HEK293 (cell line): Measurements from ENCODE around the gene NFIX.

Experiments
- GLIS1 ChIP-seq: fragments of 450-650 bp; formaldehyde crosslinking; IDR thresholded peaks from 2 replicates; pipeline ENCODE4 v1.5.1; 2016; ENCODE audit warnings: missing biosample characterization, missing genetic modification characterization
- ZEB2 ChIP-seq: fragments of 450-650 bp; formaldehyde crosslinking; IDR thresholded peaks from 2 replicates; pipeline ENCODE4 v1.5.1; 2016; ENCODE audit warnings: missing biosample characterization, missing genetic modification characterization
- ZNF274 ChIP-seq, 2 experiments: fragments of 200-500 bp in 1 of 2; fragments of 450-650 bp in 1 of 2; sonication (Bioruptor generic) in 1 of 2; formaldehyde crosslinking in 1 of 2; IDR thresholded peaks; 2 replicates each; pipeline versions ENCODE4 v1.5.1 to v1.6.1; 2014 to 2016; ENCODE audit warnings: borderline replicate concordance in 1 of 2, inconsistent platforms in 1 of 2, low read length in 1 of 2, missing biosample characterization in 1 of 2, missing genetic modification characterization in 1 of 2
- TF ChIP-seq, protein P1 (sequence below): fragments of 450-650 bp; formaldehyde crosslinking; IDR thresholded peaks from 2 replicates; pipeline ENCODE4 v1.5.1; 2016; ENCODE audit warnings: missing biosample characterization, missing genetic modification characterization
- TF ChIP-seq, protein P2 (sequence below): fragments of 450-650 bp; formaldehyde crosslinking; IDR thresholded peaks from 2 replicates; pipeline ENCODE4 v1.5.1; 2016; ENCODE audit warnings: missing biosample characterization, missing genetic modification characterization

DNA sequence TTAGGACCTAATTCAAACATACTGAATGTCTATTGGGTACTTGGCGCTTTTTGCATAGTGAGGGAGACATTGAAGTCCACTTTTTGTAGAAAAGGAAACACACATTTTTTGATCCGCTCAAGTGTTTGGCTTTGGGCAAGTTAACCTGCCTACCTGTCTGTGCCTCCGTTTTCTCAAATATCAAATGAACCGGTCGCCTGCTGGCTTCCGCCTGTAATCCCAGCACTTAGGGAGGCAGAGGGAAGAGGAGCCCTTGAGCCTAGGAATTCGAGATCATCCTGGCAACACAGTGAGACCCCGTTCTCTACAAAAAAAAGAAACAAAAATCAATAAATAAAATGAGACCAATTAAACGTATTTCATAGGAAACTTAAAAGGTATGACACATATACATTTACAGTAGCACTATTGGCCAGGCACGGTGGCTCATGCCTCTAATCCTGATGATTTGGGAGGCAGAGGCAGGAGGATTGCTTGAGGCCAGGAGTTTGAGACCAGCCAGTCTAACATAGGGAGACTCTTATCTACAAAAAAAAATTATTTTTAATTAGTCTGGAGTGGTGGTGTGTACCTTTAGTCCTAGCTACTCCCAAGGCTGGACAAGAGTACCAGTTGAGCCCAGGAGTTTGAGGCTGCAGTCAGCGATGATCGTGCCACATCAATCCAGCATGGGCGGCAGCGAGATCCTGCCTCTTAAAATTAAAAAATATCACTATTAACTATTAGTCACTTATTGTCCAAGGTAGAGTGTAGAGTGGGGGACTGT lies 48.4 kb upstream of the NFIX start:
- TF ChIP-seq ZEB2, result no peak
- TF ChIP-seq, protein P1, sequence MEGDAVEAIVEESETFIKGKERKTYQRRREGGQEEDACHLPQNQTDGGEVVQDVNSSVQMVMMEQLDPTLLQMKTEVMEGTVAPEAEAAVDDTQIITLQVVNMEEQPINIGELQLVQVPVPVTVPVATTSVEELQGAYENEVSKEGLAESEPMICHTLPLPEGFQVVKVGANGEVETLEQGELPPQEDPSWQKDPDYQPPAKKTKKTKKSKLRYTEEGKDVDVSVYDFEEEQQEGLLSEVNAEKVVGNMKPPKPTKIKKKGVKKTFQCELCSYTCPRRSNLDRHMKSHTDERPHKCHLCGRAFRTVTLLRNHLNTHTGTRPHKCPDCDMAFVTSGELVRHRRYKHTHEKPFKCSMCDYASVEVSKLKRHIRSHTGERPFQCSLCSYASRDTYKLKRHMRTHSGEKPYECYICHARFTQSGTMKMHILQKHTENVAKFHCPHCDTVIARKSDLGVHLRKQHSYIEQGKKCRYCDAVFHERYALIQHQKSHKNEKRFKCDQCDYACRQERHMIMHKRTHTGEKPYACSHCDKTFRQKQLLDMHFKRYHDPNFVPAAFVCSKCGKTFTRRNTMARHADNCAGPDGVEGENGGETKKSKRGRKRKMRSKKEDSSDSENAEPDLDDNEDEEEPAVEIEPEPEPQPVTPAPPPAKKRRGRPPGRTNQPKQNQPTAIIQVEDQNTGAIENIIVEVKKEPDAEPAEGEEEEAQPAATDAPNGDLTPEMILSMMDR (tag by site-specific recombination), result no peak
- no peak for TF ChIP-seq GLIS1 (tag by site-specific recombination)
- TF ChIP-seq, protein P2, sequence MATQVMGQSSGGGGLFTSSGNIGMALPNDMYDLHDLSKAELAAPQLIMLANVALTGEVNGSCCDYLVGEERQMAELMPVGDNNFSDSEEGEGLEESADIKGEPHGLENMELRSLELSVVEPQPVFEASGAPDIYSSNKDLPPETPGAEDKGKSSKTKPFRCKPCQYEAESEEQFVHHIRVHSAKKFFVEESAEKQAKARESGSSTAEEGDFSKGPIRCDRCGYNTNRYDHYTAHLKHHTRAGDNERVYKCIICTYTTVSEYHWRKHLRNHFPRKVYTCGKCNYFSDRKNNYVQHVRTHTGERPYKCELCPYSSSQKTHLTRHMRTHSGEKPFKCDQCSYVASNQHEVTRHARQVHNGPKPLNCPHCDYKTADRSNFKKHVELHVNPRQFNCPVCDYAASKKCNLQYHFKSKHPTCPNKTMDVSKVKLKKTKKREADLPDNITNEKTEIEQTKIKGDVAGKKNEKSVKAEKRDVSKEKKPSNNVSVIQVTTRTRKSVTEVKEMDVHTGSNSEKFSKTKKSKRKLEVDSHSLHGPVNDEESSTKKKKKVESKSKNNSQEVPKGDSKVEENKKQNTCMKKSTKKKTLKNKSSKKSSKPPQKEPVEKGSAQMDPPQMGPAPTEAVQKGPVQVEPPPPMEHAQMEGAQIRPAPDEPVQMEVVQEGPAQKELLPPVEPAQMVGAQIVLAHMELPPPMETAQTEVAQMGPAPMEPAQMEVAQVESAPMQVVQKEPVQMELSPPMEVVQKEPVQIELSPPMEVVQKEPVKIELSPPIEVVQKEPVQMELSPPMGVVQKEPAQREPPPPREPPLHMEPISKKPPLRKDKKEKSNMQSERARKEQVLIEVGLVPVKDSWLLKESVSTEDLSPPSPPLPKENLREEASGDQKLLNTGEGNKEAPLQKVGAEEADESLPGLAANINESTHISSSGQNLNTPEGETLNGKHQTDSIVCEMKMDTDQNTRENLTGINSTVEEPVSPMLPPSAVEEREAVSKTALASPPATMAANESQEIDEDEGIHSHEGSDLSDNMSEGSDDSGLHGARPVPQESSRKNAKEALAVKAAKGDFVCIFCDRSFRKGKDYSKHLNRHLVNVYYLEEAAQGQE (tag by site-specific recombination), result no peak
- TF ChIP-seq ZNF274 (IDR thresholded peaks at IDR 0.05; ENCODE audit: low read length), result no peak
- TF ChIP-seq ZNF274 (tag by site-specific recombination; IDR thresholded peaks at IDR 0.05; ENCODE audit: borderline replicate concordance), result no peak
